Neural cell (in vitro differentiated cells): ENCODE data around the gene XRN1. TPM values are rescaled to one million over a fixed set of nuclear protein-coding genes. Genes with fewer than 3 reads are reported as not detected.

Experiments used
- H2AFZ ChIP-seq: fragments of 200-600, 300-800 bp; sonication (generic), shearing (Covaris generic); 2 replicates; pipeline ENCODE4 v1.6.0; 2014; ENCODE audit warnings: low read depth, mild to moderate bottlenecking, antibody characterized with exemption, low read length, moderate library complexity
- H3F3A ChIP-seq: fragments of 200-600 bp; shearing (Covaris generic); 2 replicates; pipeline ENCODE4 v1.6.1; 2016; ENCODE audit warnings: mild to moderate bottlenecking, moderate library complexity, mixed read lengths, antibody characterized with exemption, low read length; ENCODE audit not compliant: insufficient read depth, poor library complexity, severe bottlenecking
- H3K27ac ChIP-seq: fragments of 200-600, 300-800 bp; sonication (generic), shearing (Covaris generic); 2 replicates; pipeline ENCODE4 v1.5.1; 2014; ENCODE audit warnings: mild to moderate bottlenecking, low read length, moderate library complexity
- H3K27me3 ChIP-seq: fragments of 300-800, 200-600 bp; sonication (generic), shearing (Covaris generic); 2 replicates; pipeline ENCODE4 v1.6.0; 2014; ENCODE audit warnings: mild to moderate bottlenecking, low read depth, low read length, moderate library complexity; ENCODE audit not compliant: insufficient read depth
- H3K36me3 ChIP-seq: fragments of 300-800, 200-600 bp; sonication (generic), shearing (Covaris generic); 2 replicates; pipeline ENCODE4 v1.5.1; 2014; ENCODE audit warnings: mild to moderate bottlenecking, antibody characterized with exemption, low read length, moderate library complexity; ENCODE audit not compliant: insufficient read depth
- H3K4me2 ChIP-seq: fragments of 300-800, 200-600 bp; sonication (generic), shearing (Covaris generic); 2 replicates; pipeline ENCODE4 v1.6.0; 2014; ENCODE audit warnings: mild to moderate bottlenecking, low read length
- H3K4me3 ChIP-seq: fragments of 300-800, 200-600 bp; sonication (generic), shearing (Covaris generic); 2 replicates; pipeline ENCODE4 v1.5.1; 2014; ENCODE audit warnings: mild to moderate bottlenecking, low read length, moderate library complexity
- H3K79me2 ChIP-seq: fragments of 200-600 bp; shearing (Covaris generic); replicated peaks from 2 replicates; pipeline ENCODE4 v1.6.0; 2014; ENCODE audit warnings: mild to moderate bottlenecking, low read length, moderate library complexity; ENCODE audit not compliant: insufficient read depth
- H3K9ac ChIP-seq: fragments of 300-800, 200-600 bp; sonication (generic), shearing (Covaris generic); 2 replicates; pipeline ENCODE4 v1.6.1; 2016; ENCODE audit warnings: mild to moderate bottlenecking, low read length, mixed read lengths
- H3K9me2 ChIP-seq: fragments of 200-600 bp; shearing (Covaris generic); 2 replicates; pipeline ENCODE4 v1.6.1; 2016; ENCODE audit warnings: mild to moderate bottlenecking, low read length, mixed read lengths; ENCODE audit not compliant: insufficient read depth
- H3K9me3 ChIP-seq: fragments of 200-600, 300-800 bp; sonication (generic), shearing (Covaris generic); 2 replicates; pipeline ENCODE4 v1.6.1; 2016; ENCODE audit warnings: mild to moderate bottlenecking, mixed run types, low read length, moderate library complexity, mixed read lengths
- H4K20me1 ChIP-seq: fragments of 200-600 bp; shearing (Covaris generic); 2 replicates; pipeline ENCODE4 v1.6.1; 2016; ENCODE audit warnings: mild to moderate bottlenecking, mixed run types; ENCODE audit not compliant: insufficient read depth
- EP300 ChIP-seq: fragments of 450-650 bp; conservative IDR thresholded peaks from 2 replicates; pipeline ENCODE4 v1.6.1; 2014; ENCODE audit warnings: antibody characterized with exemption, mild to moderate bottlenecking, moderate library complexity; ENCODE audit not compliant: poor library complexity, severe bottlenecking
- EZH2 ChIP-seq: fragments of 200-600, 300-800 bp; shearing (Covaris generic), sonication (generic); IDR thresholded peaks from 2 replicates; pipeline ENCODE4 v1.6.1; 2014; ENCODE audit warnings: antibody characterized with exemption, low read length, borderline replicate concordance, mild to moderate bottlenecking; ENCODE audit not compliant: insufficient read depth, poor library complexity, severe bottlenecking
- MXI1 ChIP-seq: fragments of 450-650 bp; conservative IDR thresholded peaks from 2 replicates; pipeline ENCODE4 v1.6.1; 2014; ENCODE audit warnings: antibody characterized with exemption, mild to moderate bottlenecking; ENCODE audit not compliant: poor library complexity, severe bottlenecking
- POLR2AphosphoS5 ChIP-seq: IDR thresholded peaks from 2 replicates; pipeline ENCODE4 v1.6.1; 2012
- RAD21 ChIP-seq: fragments of 450-650 bp; conservative IDR thresholded peaks from 2 replicates; pipeline ENCODE4 v1.6.1; 2014; ENCODE audit warnings: antibody characterized with exemption, mild to moderate bottlenecking, moderate library complexity
- SMC3 ChIP-seq: fragments of 450-650 bp; conservative IDR thresholded peaks from 2 replicates; pipeline ENCODE4 v1.6.1; 2014; ENCODE audit warnings: antibody characterized with exemption, mild to moderate bottlenecking, moderate library complexity; ENCODE audit not compliant: poor library complexity
- TAF1 ChIP-seq: IDR thresholded peaks from 2 replicates; pipeline ENCODE4 v1.6.1; 2012; ENCODE audit warnings: low read depth
- polyA plus RNA-seq: library from polyadenylated mRNA; depleted of rRNA; stranded (reverse); fragments of >200 nt; gene quantifications from 2 replicates; pipeline ENCODE4 v1.2.3, GENCODE V29; 2014
- TF ChIP-seq, protein P1 (sequence below): IDR thresholded peaks from 2 replicates; pipeline ENCODE4 v1.6.1; 2012; ENCODE audit warnings: borderline replicate concordance
- TF ChIP-seq, protein P2 (sequence below): fragments of 450-650 bp; IDR thresholded peaks from 2 replicates; pipeline ENCODE4 v1.5.1; 2014; ENCODE audit warnings: antibody characterized with exemption, mild to moderate bottlenecking, moderate library complexity; ENCODE audit not compliant: poor library complexity, severe bottlenecking

XRN1 gene
- polyA plus RNA-seq, 1 donor from 2014 or later: 21.1 TPM

DNA sequence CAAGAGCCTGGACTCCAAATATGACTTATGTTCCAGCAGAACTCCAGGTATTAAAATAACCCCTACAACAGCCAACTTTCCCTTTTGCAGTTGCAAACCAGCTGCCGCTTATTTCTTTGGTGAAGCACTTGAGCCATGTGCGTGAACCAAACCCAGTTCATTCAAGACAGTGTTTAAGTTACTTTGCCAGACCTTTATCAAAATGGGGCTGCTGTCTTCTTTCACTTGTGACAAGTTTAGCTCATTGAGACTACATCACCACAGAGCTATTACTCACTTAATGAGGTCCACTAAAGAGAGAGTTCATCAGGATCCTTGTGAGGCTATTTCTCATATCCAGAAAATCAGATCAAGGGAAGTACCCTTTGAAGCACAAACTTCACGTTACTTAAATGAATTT, 2.4 kb upstream of the XRN1 start:
- no peak overlapping the region for H3K4me3 ChIP-seq
- no peaks in the 10 kb centered on the region for H3K36me3 ChIP-seq
- TF ChIP-seq, protein P1, sequence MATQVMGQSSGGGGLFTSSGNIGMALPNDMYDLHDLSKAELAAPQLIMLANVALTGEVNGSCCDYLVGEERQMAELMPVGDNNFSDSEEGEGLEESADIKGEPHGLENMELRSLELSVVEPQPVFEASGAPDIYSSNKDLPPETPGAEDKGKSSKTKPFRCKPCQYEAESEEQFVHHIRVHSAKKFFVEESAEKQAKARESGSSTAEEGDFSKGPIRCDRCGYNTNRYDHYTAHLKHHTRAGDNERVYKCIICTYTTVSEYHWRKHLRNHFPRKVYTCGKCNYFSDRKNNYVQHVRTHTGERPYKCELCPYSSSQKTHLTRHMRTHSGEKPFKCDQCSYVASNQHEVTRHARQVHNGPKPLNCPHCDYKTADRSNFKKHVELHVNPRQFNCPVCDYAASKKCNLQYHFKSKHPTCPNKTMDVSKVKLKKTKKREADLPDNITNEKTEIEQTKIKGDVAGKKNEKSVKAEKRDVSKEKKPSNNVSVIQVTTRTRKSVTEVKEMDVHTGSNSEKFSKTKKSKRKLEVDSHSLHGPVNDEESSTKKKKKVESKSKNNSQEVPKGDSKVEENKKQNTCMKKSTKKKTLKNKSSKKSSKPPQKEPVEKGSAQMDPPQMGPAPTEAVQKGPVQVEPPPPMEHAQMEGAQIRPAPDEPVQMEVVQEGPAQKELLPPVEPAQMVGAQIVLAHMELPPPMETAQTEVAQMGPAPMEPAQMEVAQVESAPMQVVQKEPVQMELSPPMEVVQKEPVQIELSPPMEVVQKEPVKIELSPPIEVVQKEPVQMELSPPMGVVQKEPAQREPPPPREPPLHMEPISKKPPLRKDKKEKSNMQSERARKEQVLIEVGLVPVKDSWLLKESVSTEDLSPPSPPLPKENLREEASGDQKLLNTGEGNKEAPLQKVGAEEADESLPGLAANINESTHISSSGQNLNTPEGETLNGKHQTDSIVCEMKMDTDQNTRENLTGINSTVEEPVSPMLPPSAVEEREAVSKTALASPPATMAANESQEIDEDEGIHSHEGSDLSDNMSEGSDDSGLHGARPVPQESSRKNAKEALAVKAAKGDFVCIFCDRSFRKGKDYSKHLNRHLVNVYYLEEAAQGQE: no peak
- TF ChIP-seq SMC3 (no peak), RAD21 (no peak), EP300 (no peak), MXI1 (no peak), EZH2 (no peak), POLR2AphosphoS5 (no peak), TAF1 (no peak)
- TF ChIP-seq, protein P2, sequence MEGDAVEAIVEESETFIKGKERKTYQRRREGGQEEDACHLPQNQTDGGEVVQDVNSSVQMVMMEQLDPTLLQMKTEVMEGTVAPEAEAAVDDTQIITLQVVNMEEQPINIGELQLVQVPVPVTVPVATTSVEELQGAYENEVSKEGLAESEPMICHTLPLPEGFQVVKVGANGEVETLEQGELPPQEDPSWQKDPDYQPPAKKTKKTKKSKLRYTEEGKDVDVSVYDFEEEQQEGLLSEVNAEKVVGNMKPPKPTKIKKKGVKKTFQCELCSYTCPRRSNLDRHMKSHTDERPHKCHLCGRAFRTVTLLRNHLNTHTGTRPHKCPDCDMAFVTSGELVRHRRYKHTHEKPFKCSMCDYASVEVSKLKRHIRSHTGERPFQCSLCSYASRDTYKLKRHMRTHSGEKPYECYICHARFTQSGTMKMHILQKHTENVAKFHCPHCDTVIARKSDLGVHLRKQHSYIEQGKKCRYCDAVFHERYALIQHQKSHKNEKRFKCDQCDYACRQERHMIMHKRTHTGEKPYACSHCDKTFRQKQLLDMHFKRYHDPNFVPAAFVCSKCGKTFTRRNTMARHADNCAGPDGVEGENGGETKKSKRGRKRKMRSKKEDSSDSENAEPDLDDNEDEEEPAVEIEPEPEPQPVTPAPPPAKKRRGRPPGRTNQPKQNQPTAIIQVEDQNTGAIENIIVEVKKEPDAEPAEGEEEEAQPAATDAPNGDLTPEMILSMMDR: no peak
- no peaks in the 10 kb centered on the region for H3F3A ChIP-seq
- no peaks in the 10 kb centered on the region for H3K9me3 ChIP-seq
- H3K27ac ChIP-seq: no peak overlapping the region
- H3K27me3 ChIP-seq: no peaks in the 10 kb centered on the region
- no peak overlapping the region for H3K4me2 ChIP-seq
- no peaks in the 10 kb centered on the region for H4K20me1 ChIP-seq
- H3K9ac ChIP-seq: no peak overlapping the region
- no peaks in the 10 kb centered on the region for H3K9me2 ChIP-seq
- peaks cover 24% of the 10 kb centered on the region for H3K79me2 ChIP-seq
- H2AFZ ChIP-seq: no peak overlapping the region

DNA sequence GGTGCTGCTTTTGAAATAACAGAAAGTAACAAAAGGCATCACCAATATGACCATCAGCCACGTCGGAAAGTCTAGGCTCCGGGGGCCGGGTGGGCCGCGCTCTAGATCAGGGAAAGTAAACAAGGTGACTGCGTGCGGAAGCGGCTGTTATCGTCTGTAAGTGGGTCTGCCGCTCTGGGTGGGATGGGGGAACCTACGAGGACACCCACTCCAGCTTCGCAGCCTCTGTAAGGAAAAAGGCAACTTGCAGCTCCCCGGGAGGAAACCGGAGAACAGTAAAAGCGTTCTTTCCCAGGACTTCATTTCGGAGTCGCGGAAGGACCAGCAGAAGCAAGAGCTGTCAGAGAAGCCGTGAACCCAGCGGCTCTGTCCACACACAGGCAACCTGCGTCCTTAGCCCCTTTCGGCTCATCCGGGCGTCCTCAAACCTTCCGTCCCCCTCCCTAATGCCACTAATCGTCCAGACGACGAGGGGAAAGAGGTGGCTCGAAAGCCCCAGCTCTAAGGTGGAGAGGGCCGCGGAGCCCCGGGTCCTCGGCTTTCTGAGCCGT, 461 bp downstream of the XRN1 start:
- Histone ChIP-seq H3K9me2 (no peaks in the 10 kb centered on the region), H3K79me2 (peaks cover 46% of the 10 kb centered on the region), H3K36me3 (no peaks in the 10 kb centered on the region), H4K20me1 (no peaks in the 10 kb centered on the region), H3K27ac (peak overlapping the region; percentile 81), H3K4me2 (peak overlapping the region; percentile 80), H2AFZ (peak overlapping the region; percentile 92), H3F3A (no peaks in the 10 kb centered on the region), H3K9me3 (no peaks in the 10 kb centered on the region), H3K4me3 (peak overlapping the region; percentile 92), H3K9ac (peak overlapping the region; percentile 87), H3K27me3 (no peaks in the 10 kb centered on the region)
- TF ChIP-seq, protein P1: peak; percentile 56
- no peak for TF ChIP-seq TAF1
